ENCODE data around the gene ATF2. TPM values are rescaled to one million over a fixed set of nuclear protein-coding genes. Genes with fewer than 3 reads are reported as not detected.
A peak's percentile ranks its signal among the peaks of the same experiment; 100 is the strongest.

ATF2 gene
- total and polyA plus RNA-seq, 2 of the 8 experiments (the other 6 are each of a cell fraction or from before 2014, with no cell fraction given) = 31.2 to 46.5 TPM

MicroRNA genes within 50 kb of the gene (microRNA counts, 767-probe panel; counts per million panel counts)
- 879 counts per million, percentile 95 among the panel's probes with 10 or more counts for microRNA hsa-miR-933

Small RNAs within 50 kb of the gene (microRNA-seq; reads per million reads assigned to microRNA genes)
- 1.1 to 2.4 reads per million in 2 experiments for gene MIR933 (ENCODE audit: borderline microRNAs expressed in 2 of 2, borderline number of aligned reads in 2 of 2, borderline replicate concordance in 1 of 2)

Small RNAs within 50 kb of the gene (small RNA-seq; reads per million reads assigned to genes)
- gene MIR933 (ENCODE audit: insufficient read depth) (2.1 reads per million, percentile 17 among the genes with 10 or more reads in this experiment), gene RF02271 (ENCODE audit: insufficient read depth) (not detected), gene RNU6-1290P (ENCODE audit: insufficient read depth) (not detected), gene RNU6-763P (ENCODE audit: insufficient read depth) (not detected)

Other genes starting within 250 kb of the ATF2 start
- gene CHN1, start 162.8 kb downstream of the ATF2 start, total RNA-seq (2021; fragmentation: NEBNext Ultra II Directional; extraction: Animal tissue kit (Norgen Biotek cat#: 25700)) = 50.4 and 54.0 TPM in 2 replicates
- 27.5 and 65.7 TPM in 2 replicates for gene CHN1, start 162.8 kb downstream of the ATF2 start, polyA plus RNA-seq (2011; rRNA removed)
- gene ATP5MC3, start 13.5 kb upstream of the ATF2 start, total RNA-seq (2021; fragmentation: NEBNext Ultra II Directional; extraction: Animal tissue kit (Norgen Biotek cat#: 25700)) = 320 and 327 TPM in 2 replicates
- 500 and 856 TPM in 2 replicates for gene ATP5MC3, start 13.5 kb upstream of the ATF2 start, polyA plus RNA-seq (2011; rRNA removed)